ENCODE data around the gene LRIT1. TPM values are rescaled to one million over a fixed set of nuclear protein-coding genes. Genes with fewer than 3 reads are reported as not detected.

LRIT1 gene
- total RNA-seq, 1 experiment from 2014 or later = not detected

- TF ChIP-seq ZNF396 (CRISPR knock-in tag; IDR thresholded peaks at IDR 0.05; ENCODE audit: borderline replicate concordance) = no peak
- TF ChIP-seq AFF4 (CRISPR knock-in tag; IDR thresholded peaks at IDR 0.05; ENCODE audit: borderline replicate concordance) = no peak
- no peak for TF ChIP-seq ZNF281 (CRISPR knock-in tag; IDR thresholded peaks at IDR 0.05)
- TF ChIP-seq NFE2L1 (CRISPR knock-in tag; IDR thresholded peaks at IDR 0.05) = no peak
- TF ChIP-seq CDX4 (CRISPR knock-in tag; IDR thresholded peaks at IDR 0.05; ENCODE audit: borderline replicate concordance) = no peak
- no peak for TF ChIP-seq CREB1 (CRISPR knock-in tag; IDR thresholded peaks at IDR 0.05)
- TF ChIP-seq ZNF512 (CRISPR knock-in tag; IDR thresholded peaks at IDR 0.05; ENCODE audit: borderline replicate concordance) = no peak
Measured at GRCh38 chr10:84262190-84262956, 21.0 kb upstream of the LRIT1 start (continued).

GRCh38 chr10:84261236-84261915, 20.0 kb upstream of the LRIT1 start:
- 0 out of 2 replicates have a peak, but pooled peaks cover 9% of the 10 kb centered on the region for H3K4me1 Mint-ChIP-seq
- ChIA-PET POLR2A (no interaction called here), CTCF (interaction anchor here (0.9 to 3.0 kb wide), 4 partner anchors 24 to 279 kb away, joined by 3 to 12 read pairs (median 8); no protein-coding TSS in a partner anchor)
- no peak for ATAC-seq
- no peaks in the 10 kb centered on the region for H3K36me3 Mint-ChIP-seq
- H3K9me3 Mint-ChIP-seq = peaks cover 5% of the 10 kb centered on the region; the same call in 1 of the 2 replicates
- peaks cover 14% of the 10 kb centered on the region for H3K27me3 Mint-ChIP-seq (ENCODE audit: low read depth)
- no peak for TF ChIP-seq FOXJ3 (CRISPR knock-in tag; IDR thresholded peaks at IDR 0.05; ENCODE audit: borderline replicate concordance)
- no peak for TF ChIP-seq GTF2I (CRISPR knock-in tag; conservative IDR thresholded peaks at IDR 0.05)
- no peak for TF ChIP-seq SMAD4 (CRISPR knock-in tag; IDR thresholded peaks at IDR 0.05)
- TF ChIP-seq IRF2 (CRISPR knock-in tag; IDR thresholded peaks at IDR 0.05; ENCODE audit: borderline replicate concordance, low read depth) = no peak
- no peak for TF ChIP-seq ZBTB43 (CRISPR knock-in tag; IDR thresholded peaks at IDR 0.05)
- TF ChIP-seq IRF1 (CRISPR knock-in tag; IDR thresholded peaks at IDR 0.05) = no peak
- TF ChIP-seq ZNF121 (CRISPR knock-in tag; IDR thresholded peaks at IDR 0.05) = no peak
- TF ChIP-seq MLX (CRISPR knock-in tag; IDR thresholded peaks at IDR 0.05) = no peak
- DNase-seq (ENCODE audit: low spot score) = no peak
- H3K27ac Mint-ChIP-seq = no peak overlapping the region
- no peak overlapping the region for H3K4me3 Mint-ChIP-seq
